HG03060 (cell line): ENCODE measurements around the gene GSTK1.
A peak's percentile ranks its signal among the peaks of the same experiment; 100 is the strongest.
"Not testable (repeated sequence)": the region's sequence is repeated elsewhere in the genome, so short reads cannot be mapped to it uniquely, and the experiment has no call there.

Experiments
- ATAC-seq: cut with Tn5 transposase; IDR thresholded peaks from one replicate; pipeline ENCODE4 v1.9.1; 2021; ENCODE audit warnings: low read depth, moderate number of reproducible peaks; ENCODE audit not compliant: unreplicated experiment

Gene GSTK1

GRCh38 chr7:143265017-143265693 lies 1.9 kb downstream of the GSTK1 start:
- ATAC-seq, result no peak

DNA sequence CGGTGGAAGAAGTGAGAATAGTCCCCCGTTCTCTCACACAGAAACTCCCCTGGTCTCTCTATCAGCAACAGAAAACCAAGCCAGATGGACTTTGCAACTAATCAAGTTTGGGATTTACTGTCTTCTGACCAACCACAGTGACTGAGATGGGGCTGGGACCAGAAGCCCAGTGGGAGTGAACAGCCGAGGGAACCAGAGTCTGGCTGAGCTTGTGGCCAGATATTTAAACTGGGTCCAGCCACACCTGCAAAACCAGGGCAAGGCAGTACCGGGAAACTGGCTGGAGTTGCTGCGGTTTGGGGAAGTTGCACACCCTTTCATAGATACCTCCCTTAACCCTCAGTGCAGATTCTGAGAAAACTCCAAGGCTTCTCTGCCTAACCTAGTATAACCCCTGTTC lies 6.0 kb downstream of the GSTK1 start:
- no peak for ATAC-seq

- ATAC-seq, result no peak
Observed at GRCh38 chr7:143271240-143271639, 8.0 kb downstream of the GSTK1 start.

DNA sequence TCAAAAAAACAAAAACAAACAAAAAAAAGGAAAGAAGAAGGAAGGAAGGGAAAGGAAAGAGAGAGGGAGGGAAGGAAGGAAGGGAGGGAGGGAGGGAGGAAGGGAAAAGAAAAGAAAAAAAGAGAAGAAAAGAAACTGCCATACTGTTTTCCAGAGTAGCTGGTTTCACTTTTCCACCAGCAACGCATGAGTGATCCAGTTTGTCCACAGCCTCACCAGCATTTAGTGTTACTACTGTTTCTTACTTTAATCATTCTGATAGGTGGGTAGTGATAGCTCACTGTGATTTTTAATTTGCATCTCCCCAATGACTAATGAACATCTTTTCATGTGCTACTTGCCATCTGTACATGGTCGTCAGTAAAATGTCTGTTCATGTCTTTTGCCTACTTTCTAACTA lies 9.6 kb downstream of the GSTK1 start:
- no peak for ATAC-seq

DNA sequence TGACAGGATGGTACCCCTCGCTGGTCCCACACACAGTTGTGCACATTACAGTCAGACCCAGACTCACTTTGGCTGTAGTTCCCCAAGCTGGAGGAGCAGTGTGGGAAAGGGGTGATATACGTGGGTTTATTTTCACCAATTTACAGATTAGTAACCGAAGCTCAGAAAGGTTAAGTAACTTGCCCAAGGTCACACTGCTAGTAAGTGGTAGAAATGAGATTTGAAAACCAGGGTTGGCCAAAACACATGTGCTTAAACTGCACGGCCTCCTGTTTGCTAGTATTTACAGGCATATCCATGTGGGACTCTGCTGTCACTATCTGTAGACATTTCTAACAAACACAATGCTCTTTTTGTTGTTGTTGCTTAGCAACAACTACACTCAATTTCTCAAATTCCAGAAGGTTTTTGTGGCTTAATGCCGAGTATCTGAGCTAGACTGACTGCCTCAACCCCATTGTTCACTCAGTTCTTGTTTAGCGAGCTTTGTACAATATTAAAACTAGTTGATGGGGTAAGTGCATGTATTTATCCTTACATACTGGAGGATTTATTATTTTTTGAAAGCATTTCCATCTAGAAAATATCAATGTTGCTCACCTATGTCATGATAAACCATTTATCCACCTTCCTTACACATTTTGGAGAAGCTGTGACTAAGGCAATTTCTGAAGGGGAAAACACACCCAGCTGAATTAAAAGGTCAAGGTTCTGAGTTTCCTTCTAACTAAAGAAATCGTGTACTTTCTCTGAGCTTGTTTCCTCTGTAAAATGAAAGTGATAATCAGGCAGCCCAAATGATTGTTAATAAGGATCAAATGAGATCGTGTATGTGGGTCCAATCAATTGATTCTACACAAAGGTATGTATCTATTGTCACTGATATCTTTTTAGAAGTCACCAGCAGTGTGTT lies 16.2 kb downstream of the GSTK1 start:
- ATAC-seq, result no peak

GRCh38 chr7:143280160-143280559 lies 16.9 kb downstream of the GSTK1 start:
- no peak for ATAC-seq

DNA sequence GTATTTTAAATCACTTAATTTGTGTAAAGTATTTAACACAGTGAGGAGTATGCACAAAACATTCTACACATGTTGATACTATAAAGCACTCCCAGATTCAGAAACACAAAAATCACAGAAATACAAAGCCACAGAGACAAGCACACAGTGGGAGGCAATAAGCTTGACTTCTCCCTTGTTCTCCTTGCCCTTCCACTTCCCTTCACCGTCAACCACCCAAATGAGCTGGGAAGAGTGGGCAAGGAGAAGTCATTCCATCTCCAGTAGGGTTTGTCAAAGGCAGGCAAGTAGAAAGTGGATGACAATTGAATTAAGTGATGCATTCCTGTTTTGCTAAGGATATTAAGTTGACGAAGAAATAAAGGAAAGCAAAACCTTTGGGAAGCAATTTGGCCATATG lies 17.3 kb downstream of the GSTK1 start:
- ATAC-seq, result no peak

- no peak for ATAC-seq
Observed at GRCh38 chr7:143281529-143281928, 18.3 kb downstream of the GSTK1 start.

DNA sequence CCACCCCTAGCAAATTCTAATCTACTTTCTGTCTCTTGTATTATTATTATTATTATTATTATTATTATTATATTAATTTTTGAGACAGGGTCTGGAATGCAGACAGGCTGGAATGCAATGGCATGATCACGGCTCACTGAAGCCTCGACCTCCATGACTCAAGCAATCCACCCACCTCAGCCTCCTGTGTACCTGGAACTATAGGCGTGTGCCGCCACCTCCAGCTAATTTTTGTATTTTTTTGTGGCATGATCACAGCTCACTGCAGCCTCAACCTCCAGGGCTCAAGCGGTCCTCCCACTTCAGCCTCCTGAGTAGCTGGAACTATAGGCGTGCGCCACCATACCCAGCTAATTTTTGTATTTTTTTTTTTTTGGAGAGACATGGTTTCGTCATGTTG lies 18.9 kb downstream of the GSTK1 start:
- ATAC-seq, result no peak

- no peak for ATAC-seq
Observed at GRCh38 chr7:143283381-143283780, 20.1 kb downstream of the GSTK1 start.

DNA sequence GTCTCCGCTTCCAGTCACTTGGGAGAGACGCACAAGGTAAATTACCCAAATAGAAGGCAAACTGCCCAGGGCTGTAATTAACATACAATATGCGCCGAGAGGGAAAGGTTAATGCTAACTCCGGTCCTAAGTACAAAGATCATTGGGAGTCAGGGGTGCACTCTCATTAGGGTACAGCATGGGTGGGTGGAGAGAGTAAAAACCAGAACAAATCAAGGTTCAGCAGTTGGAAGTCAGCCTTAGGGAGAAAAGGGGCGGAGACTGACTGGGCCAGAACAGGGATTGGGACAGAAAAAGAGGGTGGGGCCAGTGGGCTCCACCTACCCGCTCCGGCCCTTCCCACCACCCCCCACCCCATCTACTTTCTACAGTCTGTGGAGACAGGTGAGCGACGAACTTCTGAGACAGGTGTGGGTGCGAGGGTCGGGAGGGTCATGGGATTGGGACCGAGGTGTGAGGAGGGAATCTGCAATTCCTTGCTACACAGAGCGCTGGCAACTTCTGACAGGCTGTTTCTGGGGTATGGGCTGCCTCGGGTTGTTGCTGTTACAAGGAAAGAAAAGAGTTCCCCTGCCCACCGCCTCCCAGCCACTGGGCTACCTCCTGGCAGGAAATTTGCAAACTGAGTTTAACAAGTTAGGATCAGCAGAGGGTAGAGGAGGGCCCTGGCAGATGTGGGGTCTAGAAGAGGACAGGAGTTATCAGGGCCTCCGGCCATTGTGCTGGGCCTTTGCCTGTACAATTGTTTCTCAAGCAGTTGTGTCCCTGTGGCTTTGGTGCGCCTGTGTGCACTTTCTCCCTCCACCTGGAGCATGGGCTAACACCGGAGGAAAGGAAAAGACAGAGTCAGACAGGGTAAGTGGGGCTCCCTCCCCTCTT lies 21.6 kb downstream of the GSTK1 start, which contains the start of gene TMEM139:
Gene TMEM139, plus strand, starts transcription at position 368 of the 879 bp plus-strand sequence. CDS start 1,000 bp downstream, outside the sequence.
- ATAC-seq, result no peak

- no peak for ATAC-seq
Observed at GRCh38 chr7:143285470-143285778, 22.2 kb downstream of the GSTK1 start.

GRCh38 chr7:143285806-143286521 lies 22.7 kb downstream of the GSTK1 start:
- ATAC-seq, result no peak

DNA sequence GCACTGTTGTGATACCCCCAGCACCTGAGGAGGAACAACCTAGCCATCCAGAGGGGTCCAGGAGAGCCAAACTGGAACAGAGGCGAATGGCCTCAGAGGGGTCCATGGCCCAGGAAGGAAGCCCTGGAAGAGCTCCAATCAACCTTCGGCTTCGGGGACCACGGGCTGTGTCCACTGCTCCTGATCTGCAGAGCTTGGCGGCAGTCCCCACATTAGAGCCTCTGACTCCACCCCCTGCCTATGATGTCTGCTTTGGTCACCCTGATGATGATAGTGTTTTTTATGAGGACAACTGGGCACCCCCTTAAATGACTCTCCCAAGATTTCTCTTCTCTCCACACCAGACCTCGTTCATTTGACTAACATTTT lies 23.3 kb downstream of the GSTK1 start:
- no peak for ATAC-seq

DNA sequence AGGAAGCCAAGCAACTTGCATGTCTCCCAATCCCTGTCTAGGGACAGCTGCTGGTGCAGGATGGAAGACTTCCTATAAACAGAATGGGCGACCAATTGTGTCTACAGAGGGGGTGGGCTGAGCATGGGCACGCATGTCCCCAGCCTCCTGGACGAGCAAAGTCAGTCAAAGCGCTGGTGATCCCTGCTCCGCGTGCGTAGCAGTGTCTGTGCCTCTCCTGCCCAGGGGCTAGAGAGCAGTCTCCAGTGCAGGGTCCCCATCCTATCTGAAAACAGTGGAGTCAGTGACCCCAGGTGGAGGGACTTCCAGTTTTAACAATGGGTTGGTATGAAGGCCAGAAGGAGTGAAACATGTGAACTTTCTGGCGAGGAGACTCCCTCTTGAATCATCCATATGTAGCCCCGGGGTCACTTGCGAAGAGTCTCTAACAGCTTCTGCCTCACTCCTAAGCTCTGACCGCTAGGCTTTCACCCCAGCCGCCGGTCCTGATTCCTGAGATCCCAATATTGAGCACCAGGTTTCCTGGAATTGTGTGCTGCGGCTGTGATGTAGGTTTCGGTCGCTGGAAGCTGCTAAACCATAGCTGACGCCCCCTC lies 24.2 kb downstream of the GSTK1 start:
- no peak for ATAC-seq

DNA sequence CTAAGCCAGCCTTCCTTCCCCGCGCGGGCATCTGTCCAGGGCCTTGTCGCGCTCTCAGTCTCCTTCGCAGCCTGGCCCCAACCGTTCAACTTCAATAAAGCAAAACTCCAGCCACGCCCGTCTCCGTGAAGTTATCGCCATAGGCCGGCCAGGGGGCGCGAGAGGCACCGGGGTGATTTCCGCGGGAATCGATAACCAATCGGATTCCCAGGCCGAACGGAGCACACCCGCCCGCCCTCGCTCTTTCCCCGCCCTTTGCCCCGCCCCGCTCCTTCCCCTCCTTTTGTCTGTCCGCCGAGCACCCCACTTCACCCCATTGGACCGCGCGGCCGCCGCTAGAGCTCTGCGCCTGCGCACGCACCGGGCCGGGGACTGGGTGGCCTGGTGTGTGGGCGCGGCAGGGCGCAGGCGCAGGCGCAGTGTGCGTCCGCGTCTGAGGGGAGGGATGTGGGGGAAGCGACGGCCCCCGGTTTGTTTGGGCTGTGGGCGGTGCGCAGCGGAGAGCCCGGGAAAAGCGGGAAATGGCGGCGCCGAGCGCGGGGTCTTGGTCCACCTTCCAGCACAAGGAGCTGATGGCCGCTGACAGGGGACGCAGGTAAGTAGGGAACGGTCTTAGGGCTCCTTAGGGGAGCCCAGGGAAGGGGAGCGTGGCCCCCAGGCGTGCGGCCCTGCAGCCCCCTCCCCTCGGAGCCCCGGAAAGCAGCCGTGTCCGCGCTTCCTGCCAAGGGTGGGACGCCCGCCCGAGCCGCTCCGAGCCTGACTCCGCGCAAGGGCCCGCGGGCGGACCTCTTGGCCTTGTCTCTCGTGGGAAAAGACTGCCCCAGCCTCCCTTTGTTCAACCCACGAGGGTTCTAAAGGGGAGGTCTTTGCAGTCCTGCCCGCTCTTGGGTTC lies 24.9 kb downstream of the GSTK1 start, which contains the start of gene CASP2:
Gene CASP2, plus strand, starts transcription at position 417 of the 892 bp plus-strand sequence. Its CDS starts 105 bp downstream, at position 522.
- peak; percentile 69 for ATAC-seq

DNA sequence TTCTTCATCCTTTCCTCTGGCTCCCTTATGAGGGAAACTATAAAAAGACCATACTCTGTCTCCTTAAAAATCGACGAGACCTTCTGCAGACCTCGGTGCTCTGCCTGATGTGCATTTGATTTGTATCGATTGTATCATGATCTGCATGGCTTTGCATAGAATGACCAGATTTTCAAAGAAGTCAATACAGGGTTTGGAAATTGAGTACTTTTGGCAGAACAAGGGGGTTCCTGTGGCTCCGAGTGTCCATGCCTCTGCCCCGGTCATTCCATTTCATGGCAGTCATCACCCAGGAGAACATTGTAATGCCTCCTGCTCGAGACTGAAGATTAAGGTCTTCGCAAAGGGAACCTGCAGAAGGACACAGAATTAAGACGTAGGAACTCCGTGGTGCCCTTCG lies 25.6 kb downstream of the GSTK1 start:
- no peak for ATAC-seq

DNA sequence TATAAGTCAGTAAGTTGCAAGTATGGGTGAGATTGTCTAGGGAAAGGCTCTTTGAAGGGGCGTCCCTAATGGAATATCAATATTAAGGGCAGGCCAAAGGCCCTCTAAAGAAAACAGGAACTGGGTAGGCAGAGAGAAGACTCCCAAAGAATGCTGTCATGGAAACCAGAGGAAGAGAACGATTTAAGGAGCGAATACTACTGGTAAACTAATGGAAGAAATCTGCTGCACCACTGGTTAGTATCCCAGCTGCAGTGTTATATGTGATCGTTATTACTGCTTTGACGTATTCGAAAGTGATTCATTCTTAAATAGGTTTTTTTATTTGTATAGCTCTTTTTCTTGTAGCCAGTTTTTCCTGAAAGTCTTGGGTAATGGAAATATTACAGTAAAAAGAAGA lies 26.2 kb downstream of the GSTK1 start:
- no peak for ATAC-seq

GRCh38 chr7:143289888-143290287 lies 26.6 kb downstream of the GSTK1 start:
- not testable (repeated sequence) for ATAC-seq
